ENCODE data around the gene RANGAP1.

Gene RANGAP1

DNA sequence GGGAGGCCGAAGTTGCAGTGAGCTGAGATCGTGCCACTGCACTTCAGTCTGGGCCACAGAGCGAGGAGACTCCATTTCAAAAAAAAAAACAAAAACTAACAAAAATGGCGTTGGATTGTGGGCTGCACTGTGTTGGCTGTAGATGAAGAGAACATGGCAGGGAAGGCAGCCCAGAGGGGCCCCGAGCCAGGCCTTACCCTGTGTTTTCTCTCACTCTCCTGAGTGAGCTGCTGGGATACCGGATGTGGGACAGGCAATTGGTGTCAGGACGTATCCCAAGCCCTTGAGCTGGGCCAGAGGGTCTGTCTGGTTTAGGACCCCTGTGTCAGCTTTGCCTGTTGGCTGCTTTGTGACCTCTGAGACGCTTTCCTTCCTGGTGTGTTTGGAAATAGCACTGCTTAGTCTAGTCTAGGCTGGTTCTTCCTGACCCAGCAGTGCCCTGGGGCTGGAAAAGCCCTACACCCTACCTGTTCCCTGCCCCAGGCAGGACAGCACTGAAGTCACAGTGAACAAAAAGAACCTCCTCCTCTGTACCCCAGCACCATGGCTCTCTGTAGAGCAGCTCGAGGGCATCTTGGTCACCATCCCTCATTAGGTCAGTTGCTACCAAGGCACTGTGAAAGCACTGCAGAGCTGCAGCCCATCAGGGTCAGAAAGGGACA lies 63.0 kb downstream of the RANGAP1 start:
- no peak for TF ChIP-seq ZC3H10 (CRISPR knock-in tag; IDR thresholded peaks at IDR 0.05)
- no peak for TF ChIP-seq PATZ1 (CRISPR knock-in tag; IDR thresholded peaks at IDR 0.05; ENCODE audit: borderline replicate concordance)
- TF ChIP-seq ZNF70 (CRISPR knock-in tag; IDR thresholded peaks at IDR 0.05), result no peak
- TF ChIP-seq PPARA (CRISPR knock-in tag; IDR thresholded peaks at IDR 0.05; ENCODE audit: borderline replicate concordance), result no peak
- TF ChIP-seq ISL1 (CRISPR knock-in tag; IDR thresholded peaks at IDR 0.05), result no peak
- TF ChIP-seq, protein P1, sequence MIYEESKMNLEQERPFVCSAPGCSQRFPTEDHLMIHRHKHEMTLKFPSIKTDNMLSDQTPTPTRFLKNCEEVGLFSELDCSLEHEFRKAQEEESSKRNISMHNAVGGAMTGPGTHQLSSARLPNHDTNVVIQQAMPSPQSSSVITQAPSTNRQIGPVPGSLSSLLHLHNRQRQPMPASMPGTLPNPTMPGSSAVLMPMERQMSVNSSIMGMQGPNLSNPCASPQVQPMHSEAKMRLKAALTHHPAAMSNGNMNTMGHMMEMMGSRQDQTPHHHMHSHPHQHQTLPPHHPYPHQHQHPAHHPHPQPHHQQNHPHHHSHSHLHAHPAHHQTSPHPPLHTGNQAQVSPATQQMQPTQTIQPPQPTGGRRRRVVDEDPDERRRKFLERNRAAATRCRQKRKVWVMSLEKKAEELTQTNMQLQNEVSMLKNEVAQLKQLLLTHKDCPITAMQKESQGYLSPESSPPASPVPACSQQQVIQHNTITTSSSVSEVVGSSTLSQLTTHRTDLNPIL (CRISPR knock-in tag; IDR thresholded peaks at IDR 0.05; ENCODE audit: low read depth), result no peak
- TF ChIP-seq TCF4 (CRISPR knock-in tag; IDR thresholded peaks at IDR 0.05; ENCODE audit: borderline replicate concordance), result no peak
- no peak for ATAC-seq

DNA sequence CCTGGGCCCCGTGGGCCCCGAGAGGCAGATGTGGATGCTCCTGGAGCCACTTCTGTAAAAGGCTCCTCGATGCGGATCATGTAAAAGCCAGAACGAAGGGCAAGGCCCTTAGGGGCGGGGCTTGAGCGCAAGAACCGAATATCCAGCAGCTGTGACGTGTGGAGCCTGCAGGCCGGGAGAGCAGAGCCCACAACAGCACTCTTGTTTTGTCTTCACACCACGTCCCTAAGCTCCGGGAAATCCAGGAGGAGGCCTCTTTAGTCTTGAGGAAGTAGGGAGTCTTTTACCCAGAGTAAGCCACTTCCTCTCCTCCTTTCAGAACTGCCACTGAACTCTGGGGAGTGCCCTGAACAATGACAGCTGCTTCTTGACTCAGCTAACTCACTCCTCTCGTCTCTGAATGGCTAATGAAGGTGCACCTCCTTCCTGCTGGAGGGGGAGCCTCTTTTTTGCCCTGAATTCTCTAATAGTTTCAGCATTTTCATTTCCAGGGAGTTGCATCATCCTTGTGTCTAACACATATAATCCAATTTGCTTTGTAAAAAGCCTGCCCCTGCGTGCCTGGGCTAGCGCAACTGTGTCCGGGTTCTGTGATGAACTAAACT lies 68.3 kb downstream of the RANGAP1 start:
- ATAC-seq, result no peak
- TF ChIP-seq PATZ1 (CRISPR knock-in tag; IDR thresholded peaks at IDR 0.05; ENCODE audit: borderline replicate concordance) (no peak), ZNF8 (CRISPR knock-in tag; IDR thresholded peaks at IDR 0.05) (no peak), BACH2 (CRISPR knock-in tag; IDR thresholded peaks at IDR 0.05; ENCODE audit: borderline replicate concordance) (no peak), OSR1 (CRISPR knock-in tag; IDR thresholded peaks at IDR 0.05) (no peak), ZFP3 (CRISPR knock-in tag; IDR thresholded peaks at IDR 0.05) (no peak), ESRRG (CRISPR knock-in tag; IDR thresholded peaks at IDR 0.05) (no peak), TCF4 (CRISPR knock-in tag; IDR thresholded peaks at IDR 0.05; ENCODE audit: borderline replicate concordance) (no peak), POU6F1 (CRISPR knock-in tag; IDR thresholded peaks at IDR 0.05; ENCODE audit: borderline replicate concordance, low read depth) (no peak)
- TF ChIP-seq, protein P1 (CRISPR knock-in tag; IDR thresholded peaks at IDR 0.05; ENCODE audit: low read depth), result no peak
- TF ChIP-seq, protein P2, sequence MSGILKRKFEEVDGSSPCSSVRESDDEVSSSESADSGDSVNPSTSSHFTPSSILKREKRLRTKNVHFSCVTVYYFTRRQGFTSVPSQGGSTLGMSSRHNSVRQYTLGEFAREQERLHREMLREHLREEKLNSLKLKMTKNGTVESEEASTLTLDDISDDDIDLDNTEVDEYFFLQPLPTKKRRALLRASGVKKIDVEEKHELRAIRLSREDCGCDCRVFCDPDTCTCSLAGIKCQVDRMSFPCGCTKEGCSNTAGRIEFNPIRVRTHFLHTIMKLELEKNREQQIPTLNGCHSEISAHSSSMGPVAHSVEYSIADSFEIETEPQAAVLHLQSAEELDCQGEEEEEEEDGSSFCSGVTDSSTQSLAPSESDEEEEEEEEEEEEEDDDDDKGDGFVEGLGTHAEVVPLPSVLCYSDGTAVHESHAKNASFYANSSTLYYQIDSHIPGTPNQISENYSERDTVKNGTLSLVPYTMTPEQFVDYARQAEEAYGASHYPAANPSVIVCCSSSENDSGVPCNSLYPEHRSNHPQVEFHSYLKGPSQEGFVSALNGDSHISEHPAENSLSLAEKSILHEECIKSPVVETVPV (CRISPR knock-in tag; IDR thresholded peaks at IDR 0.05), result no peak

GRCh38 chr22:41216984-41217383 lies 69.0 kb downstream of the RANGAP1 start:
- no peak for ATAC-seq
- TF ChIP-seq TSHZ2 (CRISPR knock-in tag; IDR thresholded peaks at IDR 0.05) (no peak), GLIS3 (CRISPR knock-in tag; IDR thresholded peaks at IDR 0.05) (no peak), ARNTL (CRISPR knock-in tag; IDR thresholded peaks at IDR 0.05; ENCODE audit: borderline replicate concordance, low read depth) (no peak), TOX (CRISPR knock-in tag; IDR thresholded peaks at IDR 0.05; ENCODE audit: borderline replicate concordance) (no peak), OSR1 (CRISPR knock-in tag; IDR thresholded peaks at IDR 0.05) (no peak), ZFP30 (CRISPR knock-in tag; IDR thresholded peaks at IDR 0.05) (no peak), PATZ1 (CRISPR knock-in tag; IDR thresholded peaks at IDR 0.05; ENCODE audit: borderline replicate concordance) (no peak), PPARA (CRISPR knock-in tag; IDR thresholded peaks at IDR 0.05; ENCODE audit: borderline replicate concordance) (no peak)

Measured in SK-N-SH treated with all-trans-retinoic acid at 6 μM for 48 hours (cell line).